ENCODE measurements around the gene CST7.
A peak's percentile ranks its signal among the peaks of the same experiment; 100 is the strongest.

Gene CST7, protein sequence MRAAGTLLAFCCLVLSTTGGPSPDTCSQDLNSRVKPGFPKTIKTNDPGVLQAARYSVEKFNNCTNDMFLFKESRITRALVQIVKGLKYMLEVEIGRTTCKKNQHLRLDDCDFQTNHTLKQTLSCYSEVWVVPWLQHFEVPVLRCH

GRCh38 chr20:24948939-24949679 lies at the start of gene CST7:
Gene CST7 (plus strand): TSS chr20:24949269. CDS start chr20:24949506, 237 bp downstream.
- H3K9ac ChIP-seq (ENCODE audit: low read length) = peak within 1 kb of the TSS; percentile 22
- no peak within 1 kb of the TSS for H3K4me3 ChIP-seq (ENCODE audit: low read length)
- peaks cover 3% of the 10 kb centered on the region for H3K27me3 ChIP-seq (ENCODE audit: control insufficient read depth, insufficient read depth, low read length)

DNA sequence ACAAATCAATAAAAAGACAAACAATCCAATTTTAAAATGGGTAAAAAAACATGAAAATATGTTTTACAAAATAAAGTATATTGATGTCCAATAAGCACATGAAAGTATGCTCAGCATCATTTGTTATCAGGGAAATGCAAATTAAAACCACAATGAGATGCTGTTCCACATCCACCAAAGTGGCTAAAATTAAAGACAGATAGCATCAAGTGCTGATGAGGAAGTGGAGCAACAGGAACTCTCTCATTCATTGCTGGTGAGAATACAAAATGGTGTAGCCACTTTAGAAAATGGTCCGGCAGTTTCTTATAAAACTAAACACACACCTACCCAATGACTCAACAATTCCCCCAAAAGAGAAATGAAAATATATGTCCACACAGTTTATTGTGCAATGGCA lies 42.3 kb upstream of the CST7 start:
- Histone ChIP-seq H3K4me3 (ENCODE audit: low read length) (no peak overlapping the region), H3K4me1 (ENCODE audit: control insufficient read depth, insufficient read depth, low read length) (no peaks in the 10 kb centered on the region), H3K9me3 (ENCODE audit: control insufficient read depth, low read length) (no peaks in the 10 kb centered on the region), H3K9ac (ENCODE audit: low read length) (no peak overlapping the region), H3K36me3 (ENCODE audit: control insufficient read depth, insufficient read depth, low read length) (no peaks in the 10 kb centered on the region), H3K27me3 (ENCODE audit: control insufficient read depth, insufficient read depth, low read length) (no peaks in the 10 kb centered on the region)

More at GRCh38 chr20:24948939-24949679, at the start of gene CST7:
- Histone ChIP-seq H3K4me1 (ENCODE audit: control insufficient read depth, insufficient read depth, low read length) (no peaks in the 10 kb centered on the region), H3K36me3 (ENCODE audit: control insufficient read depth, insufficient read depth, low read length) (no peaks in the 10 kb centered on the region), H3K9me3 (ENCODE audit: control insufficient read depth, low read length) (no peaks in the 10 kb centered on the region)

DNA sequence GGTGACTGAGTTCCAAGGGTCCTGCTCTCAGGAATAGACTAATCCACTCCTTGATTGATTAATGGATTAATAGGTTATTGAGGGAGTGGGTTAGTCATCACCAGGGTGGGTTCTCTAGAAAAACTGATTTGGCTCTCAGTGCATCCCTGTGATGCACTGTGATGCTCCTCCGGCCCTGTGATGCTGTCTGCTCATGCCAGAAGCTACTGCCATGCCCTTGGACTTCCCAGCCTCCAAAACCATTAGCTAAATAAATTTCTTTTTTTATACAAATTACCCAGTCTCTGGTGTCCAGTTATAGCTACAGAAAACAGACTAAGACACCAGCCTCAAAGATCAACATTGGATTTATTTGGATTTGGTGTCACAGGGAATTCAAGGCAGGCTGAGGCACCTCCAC lies 40.4 kb upstream of the CST7 start:
- no peaks in the 10 kb centered on the region for H3K36me3 ChIP-seq (ENCODE audit: control insufficient read depth, insufficient read depth, low read length)
- peaks cover 2% of the 10 kb centered on the region for H3K27me3 ChIP-seq (ENCODE audit: control insufficient read depth, insufficient read depth, low read length)
- no peak overlapping the region for H3K9ac ChIP-seq (ENCODE audit: low read length)
- H3K9me3 ChIP-seq (ENCODE audit: control insufficient read depth, low read length) = no peaks in the 10 kb centered on the region
- H3K4me3 ChIP-seq (ENCODE audit: low read length) = no peak overlapping the region
- H3K4me1 ChIP-seq (ENCODE audit: control insufficient read depth, insufficient read depth, low read length) = no peaks in the 10 kb centered on the region

- Histone ChIP-seq H3K27me3 (ENCODE audit: control insufficient read depth, insufficient read depth, low read length) (peaks cover 2% of the 10 kb centered on the region), H3K36me3 (ENCODE audit: control insufficient read depth, insufficient read depth, low read length) (no peaks in the 10 kb centered on the region), H3K4me1 (ENCODE audit: control insufficient read depth, insufficient read depth, low read length) (no peaks in the 10 kb centered on the region), H3K9me3 (ENCODE audit: control insufficient read depth, low read length) (no peaks in the 10 kb centered on the region), H3K4me3 (ENCODE audit: low read length) (no peak overlapping the region), H3K9ac (ENCODE audit: low read length) (no peak overlapping the region)
Measured at GRCh38 chr20:24909086-24909780, 39.8 kb upstream of the CST7 start.

DNA sequence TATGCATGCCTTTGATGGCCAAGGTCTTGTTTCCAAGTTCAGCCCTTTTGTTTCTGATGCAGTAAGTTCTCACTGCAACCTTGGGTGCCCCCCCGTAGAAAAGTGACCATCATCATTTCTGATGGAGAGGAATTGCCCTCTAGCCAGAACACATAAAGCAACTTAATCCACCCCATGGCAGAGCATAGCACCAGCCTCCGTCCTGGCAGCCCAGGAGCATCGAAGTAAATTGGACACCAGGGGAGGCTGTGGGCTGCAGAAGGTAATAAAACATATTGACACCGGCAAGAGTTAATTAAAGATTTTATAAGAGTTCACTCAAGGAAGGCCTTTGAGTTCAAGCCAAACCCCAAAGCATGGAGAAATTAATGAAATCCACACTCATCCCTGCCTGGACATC lies 39.2 kb upstream of the CST7 start:
- no peaks in the 10 kb centered on the region for H3K36me3 ChIP-seq (ENCODE audit: control insufficient read depth, insufficient read depth, low read length)
- H3K9ac ChIP-seq (ENCODE audit: low read length) = no peak overlapping the region
- no peaks in the 10 kb centered on the region for H3K9me3 ChIP-seq (ENCODE audit: control insufficient read depth, low read length)
- H3K4me3 ChIP-seq (ENCODE audit: low read length) = no peak overlapping the region
- peaks cover 2% of the 10 kb centered on the region for H3K27me3 ChIP-seq (ENCODE audit: control insufficient read depth, insufficient read depth, low read length)
- no peaks in the 10 kb centered on the region for H3K4me1 ChIP-seq (ENCODE audit: control insufficient read depth, insufficient read depth, low read length)

DNA sequence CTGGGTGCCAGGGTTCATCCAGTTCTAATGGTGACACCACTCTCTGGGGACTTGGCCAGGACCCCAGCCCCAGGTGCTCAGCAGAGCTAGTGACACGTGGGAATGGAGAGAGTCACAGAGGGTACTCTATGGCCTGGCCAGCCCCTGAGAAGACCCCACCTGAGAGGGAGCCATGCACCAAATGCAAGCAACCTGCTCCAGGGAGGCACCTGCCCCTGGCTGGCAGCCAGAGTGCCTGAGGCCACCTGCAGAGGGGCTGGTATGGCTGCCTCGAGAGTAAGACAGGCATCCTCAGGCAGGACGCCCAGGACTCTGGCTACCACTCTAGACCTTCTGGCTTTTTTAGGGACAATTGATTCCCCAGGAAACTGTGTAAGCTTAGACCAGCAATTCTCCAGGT lies 38.6 kb upstream of the CST7 start:
- H3K4me3 ChIP-seq (ENCODE audit: low read length) = no peak overlapping the region
- no peak overlapping the region for H3K9ac ChIP-seq (ENCODE audit: low read length)
- H3K36me3 ChIP-seq (ENCODE audit: control insufficient read depth, insufficient read depth, low read length) = no peaks in the 10 kb centered on the region

DNA sequence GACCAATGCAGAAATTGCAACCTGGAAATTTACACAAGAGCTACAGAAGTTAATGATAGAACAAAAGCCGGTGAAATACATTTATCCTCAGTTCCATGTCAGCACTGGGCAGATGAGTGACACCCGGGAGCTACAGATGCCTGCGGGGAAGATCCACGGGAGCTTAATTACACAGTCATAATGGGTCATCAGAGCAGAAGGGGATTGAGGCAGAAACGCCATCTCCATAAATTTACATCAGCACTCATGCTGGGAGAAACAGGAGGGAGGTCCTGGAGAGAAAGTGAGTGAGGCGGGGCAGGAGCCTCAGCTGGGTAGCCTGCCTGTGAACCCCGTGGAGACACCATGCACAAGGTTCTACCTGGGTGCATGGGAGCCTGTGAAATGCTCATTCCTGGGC lies 37.6 kb upstream of the CST7 start:
- H3K9ac ChIP-seq (ENCODE audit: low read length) = no peak overlapping the region
- H3K4me1 ChIP-seq (ENCODE audit: control insufficient read depth, insufficient read depth, low read length) = no peaks in the 10 kb centered on the region
- no peak overlapping the region for H3K4me3 ChIP-seq (ENCODE audit: low read length)
- peaks cover 2% of the 10 kb centered on the region for H3K27me3 ChIP-seq (ENCODE audit: control insufficient read depth, insufficient read depth, low read length)
- no peaks in the 10 kb centered on the region for H3K9me3 ChIP-seq (ENCODE audit: control insufficient read depth, low read length)
- no peaks in the 10 kb centered on the region for H3K36me3 ChIP-seq (ENCODE audit: control insufficient read depth, insufficient read depth, low read length)

More for the DNA sequence above, 38.6 kb upstream of the CST7 start:
- Histone ChIP-seq H3K9me3 (ENCODE audit: control insufficient read depth, low read length) (no peaks in the 10 kb centered on the region), H3K4me1 (ENCODE audit: control insufficient read depth, insufficient read depth, low read length) (no peaks in the 10 kb centered on the region), H3K27me3 (ENCODE audit: control insufficient read depth, insufficient read depth, low read length) (peaks cover 2% of the 10 kb centered on the region)

DNA sequence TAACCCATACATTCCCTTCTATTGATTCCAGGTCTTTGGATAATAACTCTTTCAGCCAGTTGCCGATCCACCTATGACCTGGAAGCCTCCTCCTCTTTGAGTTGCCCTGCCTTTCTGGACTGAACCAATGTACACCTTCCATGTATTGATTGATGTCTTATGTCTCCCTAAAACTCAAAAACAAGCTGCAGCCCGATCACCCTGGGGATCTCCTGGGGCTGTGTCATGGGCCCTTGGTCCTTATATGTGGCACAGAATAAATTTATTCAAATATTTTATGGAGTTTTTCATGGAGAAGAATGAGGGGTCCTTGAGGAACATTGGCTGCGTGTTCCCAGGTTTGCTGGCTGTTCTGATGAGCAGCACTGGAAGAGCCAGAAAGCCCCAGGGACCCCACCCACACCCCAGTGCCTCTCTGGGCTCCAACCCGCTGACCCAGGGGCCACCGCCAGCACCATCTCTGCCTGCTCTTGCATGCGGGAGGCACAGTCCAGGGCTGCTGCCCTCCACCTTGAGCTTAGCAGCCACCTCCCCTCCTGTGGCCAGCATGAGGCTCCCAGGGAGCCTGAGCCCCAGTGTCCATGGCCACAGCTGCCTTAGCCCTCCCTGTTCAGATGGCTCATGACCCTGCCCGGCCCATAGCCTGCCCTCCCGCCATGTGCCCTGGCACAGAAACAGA lies 36.5 kb upstream of the CST7 start:
- no peaks in the 10 kb centered on the region for H3K36me3 ChIP-seq (ENCODE audit: control insufficient read depth, insufficient read depth, low read length)
- no peak overlapping the region for H3K4me3 ChIP-seq (ENCODE audit: low read length)
- H3K9me3 ChIP-seq (ENCODE audit: control insufficient read depth, low read length) = no peaks in the 10 kb centered on the region
- no peaks in the 10 kb centered on the region for H3K4me1 ChIP-seq (ENCODE audit: control insufficient read depth, insufficient read depth, low read length)
- no peak overlapping the region for H3K9ac ChIP-seq (ENCODE audit: low read length)
- peaks cover 2% of the 10 kb centered on the region for H3K27me3 ChIP-seq (ENCODE audit: control insufficient read depth, insufficient read depth, low read length)

- no peaks in the 10 kb centered on the region for H3K9me3 ChIP-seq (ENCODE audit: control insufficient read depth, low read length)
- H3K27me3 ChIP-seq (ENCODE audit: control insufficient read depth, insufficient read depth, low read length) = peaks cover 2% of the 10 kb centered on the region
- no peak overlapping the region for H3K9ac ChIP-seq (ENCODE audit: low read length)
- peaks cover 1% of the 10 kb centered on the region for H3K4me1 ChIP-seq (ENCODE audit: control insufficient read depth, insufficient read depth, low read length)
- H3K4me3 ChIP-seq (ENCODE audit: low read length) = no peak overlapping the region
- H3K36me3 ChIP-seq (ENCODE audit: control insufficient read depth, insufficient read depth, low read length) = no peaks in the 10 kb centered on the region
Measured at GRCh38 chr20:24913076-24913628, 35.9 kb upstream of the CST7 start.

DNA sequence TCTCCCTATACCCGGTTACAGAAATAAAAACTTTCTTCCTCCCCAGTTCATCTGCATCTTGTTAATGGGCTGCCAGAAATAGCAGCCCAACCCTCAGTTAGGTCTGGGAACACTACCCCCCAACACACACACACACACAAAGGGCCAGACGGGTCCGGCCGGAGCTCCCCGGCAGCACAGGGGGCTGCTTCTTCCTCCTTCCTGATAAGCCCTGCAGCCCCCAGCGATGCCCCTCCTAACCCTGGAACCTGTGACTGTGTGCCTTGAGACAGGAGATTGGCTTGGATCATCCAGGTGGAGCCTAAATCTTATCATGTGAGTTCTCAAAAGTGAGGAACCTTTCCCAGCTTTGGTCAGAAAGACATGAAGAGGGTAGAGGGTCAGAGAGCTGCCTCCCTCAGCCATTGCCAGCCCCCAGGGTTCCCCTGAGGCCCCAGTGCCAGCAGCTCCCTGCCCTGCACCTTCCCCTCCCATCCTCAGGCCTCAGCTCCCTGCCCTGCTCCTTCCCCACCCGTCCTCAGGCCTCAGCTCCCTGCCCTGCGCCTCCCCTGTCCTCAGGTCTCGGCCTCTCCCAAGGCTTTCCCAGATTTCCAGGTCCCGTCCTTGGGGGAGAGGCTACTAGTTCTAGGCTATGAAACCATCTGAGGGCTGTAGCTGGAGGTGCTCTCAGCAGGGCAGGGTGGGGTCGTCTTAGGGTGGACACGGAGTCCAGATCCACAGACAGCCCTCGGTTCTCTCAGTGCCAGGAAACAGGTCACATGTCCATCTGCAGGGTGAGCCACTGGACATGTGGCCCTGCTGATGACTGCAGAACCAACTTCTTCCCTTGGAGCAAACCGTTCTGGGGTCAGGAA lies 34.5 kb upstream of the CST7 start:
- Histone ChIP-seq H3K9ac (ENCODE audit: low read length) (no peak overlapping the region), H3K4me1 (ENCODE audit: control insufficient read depth, insufficient read depth, low read length) (peaks cover 9% of the 10 kb centered on the region), H3K9me3 (ENCODE audit: control insufficient read depth, low read length) (no peaks in the 10 kb centered on the region), H3K4me3 (ENCODE audit: low read length) (no peak overlapping the region), H3K27me3 (ENCODE audit: control insufficient read depth, insufficient read depth, low read length) (peaks cover 2% of the 10 kb centered on the region), H3K36me3 (ENCODE audit: control insufficient read depth, insufficient read depth, low read length) (no peaks in the 10 kb centered on the region)

- Histone ChIP-seq H3K9me3 (ENCODE audit: control insufficient read depth, low read length) (no peaks in the 10 kb centered on the region), H3K4me3 (ENCODE audit: low read length) (no peak overlapping the region), H3K36me3 (ENCODE audit: control insufficient read depth, insufficient read depth, low read length) (no peaks in the 10 kb centered on the region), H3K9ac (ENCODE audit: low read length) (no peak overlapping the region), H3K27me3 (ENCODE audit: control insufficient read depth, insufficient read depth, low read length) (peaks cover 2% of the 10 kb centered on the region), H3K4me1 (ENCODE audit: control insufficient read depth, insufficient read depth, low read length) (peaks cover 9% of the 10 kb centered on the region)
Measured at GRCh38 chr20:24915440-24915839, 33.6 kb upstream of the CST7 start.

All from mucosa of stomach (tissue), 1 donor.